SIG-M5 (cell line): Measurements from ENCODE around the gene ISLR.

Source experiments
- DNase-seq: peaks from one replicate; lab custom pipeline; 2025; lab: John Stamatoyannopoulos, UW

Gene ISLR

GRCh38 chr15:74173380-74174218 lies at the start of gene ISLR:
TSS of gene ISLR (plus strand) at chr15:74173710. CDS start at chr15:74174859, 1,149 bp downstream.
- no peak for DNase-seq

GRCh38 chr15:74124196-74124595 lies 49.3 kb upstream of the ISLR start:
- no peak for DNase-seq

GRCh38 chr15:74124759-74125158 lies 48.8 kb upstream of the ISLR start:
- DNase-seq = no peak

- no peak for DNase-seq
Measured at GRCh38 chr15:74127255-74127953, 46.1 kb upstream of the ISLR start.

- no peak for DNase-seq
Measured at GRCh38 chr15:74127954-74128784, 45.3 kb upstream of the ISLR start.

GRCh38 chr15:74128785-74129585 lies 44.5 kb upstream of the ISLR start:
- no peak for DNase-seq

GRCh38 chr15:74129586-74130154 lies 43.8 kb upstream of the ISLR start:
- DNase-seq = no peak

- DNase-seq = no peak
Measured at GRCh38 chr15:74130155-74130848, 43.2 kb upstream of the ISLR start, which contains the start of gene ISLR2. TSS of gene ISLR2 (plus strand) at chr15:74130586. CDS start at chr15:74132755, 2,169 bp downstream.

- no peak for DNase-seq
Measured at GRCh38 chr15:74130849-74131627, 42.5 kb upstream of the ISLR start.

GRCh38 chr15:74131628-74132413 lies 41.7 kb upstream of the ISLR start:
- no peak for DNase-seq

GRCh38 chr15:74132681-74133651 lies 40.5 kb upstream of the ISLR start:
- no peak for DNase-seq

- no peak for DNase-seq
Measured at GRCh38 chr15:74133694-74134386, 39.7 kb upstream of the ISLR start.

- no peak for DNase-seq
Measured at GRCh38 chr15:74134387-74135027, 39.0 kb upstream of the ISLR start.

- DNase-seq = no peak
Measured at GRCh38 chr15:74135041-74135565, 38.4 kb upstream of the ISLR start.

GRCh38 chr15:74136540-74136813 lies 37.0 kb upstream of the ISLR start:
- DNase-seq = no peak

- no peak for DNase-seq
Measured at GRCh38 chr15:74136814-74137536, 36.5 kb upstream of the ISLR start.
